Peyer's patch (tissue), 4 donors: ENCODE measurements around the gene PRR5L.

Experiments used
- CTCF ChIP-seq, 6 experiments: fragments of 450-650 bp in 4 of 6; fragments of 200-600 bp in 2 of 6; sonication (generic) in 1 of 6; IDR thresholded peaks; one replicate each; pipeline ENCODE4 v1.5.1; 2017 to 2019; ENCODE audit warnings: antibody characterized with exemption in 6 of 6, mild to moderate bottlenecking in 3 of 6, moderate library complexity in 1 of 6
- POLR2A ChIP-seq, 2 donors: fragments of 450-650 bp; IDR thresholded peaks; one replicate each; pipeline ENCODE4 v1.5.1; 2017; ENCODE audit warnings: antibody characterized with exemption in 2 of 2, mild to moderate bottlenecking in 2 of 2, moderate library complexity in 2 of 2

GRCh38 chr11:36316049-36316448 lies 20.0 kb downstream of the PRR5L start:
- TF ChIP-seq CTCF (IDR thresholded peaks at IDR 0.05) (no peak), POLR2A (IDR thresholded peaks at IDR 0.05) (no peak)
